Measurements from ENCODE around the gene ZNF394. TPM values are rescaled to one million over a fixed set of nuclear protein-coding genes. Genes with fewer than 3 reads are reported as not detected.

The ZNF394 gene
- total and polyA plus RNA-seq, 8 donors = 14.9 to 28.9 (median 17.5) TPM

DNA sequence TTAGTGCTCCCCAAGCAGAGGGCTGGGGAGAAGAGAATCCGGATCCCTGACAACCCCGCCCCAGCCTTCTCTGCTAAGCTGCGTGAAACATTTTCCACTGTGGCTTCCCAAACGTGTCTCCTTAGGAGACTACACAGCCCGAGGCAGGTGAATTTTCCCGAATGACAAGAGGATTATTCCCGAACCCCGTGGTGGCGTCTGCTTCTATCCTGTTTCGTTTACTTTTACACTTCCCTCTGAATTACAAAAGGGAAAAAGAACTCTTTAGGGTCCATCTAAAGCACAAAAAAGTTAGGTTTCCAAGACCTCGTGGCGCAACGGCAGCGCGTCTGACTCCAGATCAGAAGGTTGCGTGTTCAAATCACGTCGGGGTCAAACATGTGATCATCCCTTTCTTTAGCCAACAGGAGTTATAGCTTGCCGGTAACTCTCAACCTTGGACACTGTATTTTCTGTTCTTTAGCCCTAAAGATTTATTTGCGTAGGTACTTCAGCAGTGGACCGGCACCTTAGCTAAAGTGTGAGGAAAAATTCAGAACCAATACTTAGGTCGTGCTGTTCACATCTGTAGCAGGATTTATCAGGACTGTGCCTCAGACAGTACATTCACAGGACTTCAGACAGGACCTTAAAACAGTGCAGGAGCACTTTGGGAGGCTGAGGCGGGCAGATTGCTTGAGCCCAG, 30.6 kb downstream of the ZNF394 start:
- Histone ChIP-seq H3K27me3 (no peaks in the 10 kb centered on the region), H3K4me1 (peaks cover 16 to 39% of the 10 kb centered on the region in 2 donors), H3K27ac (no peak overlapping the region), H3K4me3 (no peak overlapping the region), H3K9me3 (no peaks in the 10 kb centered on the region), H3K36me3 (no peaks in the 10 kb centered on the region)
- ATAC-seq (no peak), DNase-seq (peak in 1 of 4 donors; percentile 20)
- no peak for TF ChIP-seq CTCF (IDR thresholded peaks at IDR 0.05)
- intact Hi-C loops (cut with DNase I) = no loop called here

- Histone ChIP-seq H3K27me3 (no peaks in the 10 kb centered on the region), H3K9me3 (no peaks in the 10 kb centered on the region), H3K36me3 (peaks cover 0 to 9% of the 10 kb centered on the region in 2 donors), H3K4me1 (peaks cover 11 to 41% of the 10 kb centered on the region in 2 donors), H3K27ac (no peak overlapping the region), H3K4me3 (no peak overlapping the region)
- DNase-seq = peak in 1 of 4 donors; percentile 77
- intact Hi-C loops (cut with DNase I) = no loop called here
- ATAC-seq = no peak
- TF ChIP-seq CTCF (IDR thresholded peaks at IDR 0.05) = no peak
Observed at GRCh38 chr7:99468336-99468918, 31.7 kb downstream of the ZNF394 start.

DNA sequence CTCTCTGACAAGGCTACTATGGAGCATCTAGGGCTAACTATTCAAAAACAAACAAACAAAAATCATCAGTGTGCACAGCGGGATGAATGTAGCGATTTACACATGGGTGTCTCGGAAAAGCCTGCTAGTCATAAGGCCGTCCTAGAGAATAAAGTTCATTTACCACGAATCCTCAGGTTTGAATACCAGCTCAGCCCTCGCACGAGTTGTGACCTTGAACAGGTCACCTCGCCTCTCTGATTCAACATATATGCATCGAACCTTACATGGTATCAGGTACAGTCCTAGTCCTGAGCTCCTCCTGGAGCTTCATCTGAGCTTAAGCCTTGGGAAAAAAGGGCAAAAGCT, 34.7 kb downstream of the ZNF394 start:
- peak overlapping the region; percentile 85 to 96 for H3K4me3 ChIP-seq
- H3K9me3 ChIP-seq = no peaks in the 10 kb centered on the region
- peaks cover 0 to 34% of the 10 kb centered on the region in 2 donors for H3K36me3 ChIP-seq
- ATAC-seq = peak; percentile 5
- H3K4me1 ChIP-seq = peaks cover 9 to 55% of the 10 kb centered on the region in 2 donors
- no peaks in the 10 kb centered on the region for H3K27me3 ChIP-seq
- H3K27ac ChIP-seq = peak overlapping the region; percentile 80 to 91
- no peak for TF ChIP-seq CTCF (IDR thresholded peaks at IDR 0.05)
- no peak for DNase-seq
- intact Hi-C loops (cut with DNase I) = no loop called here

DNA sequence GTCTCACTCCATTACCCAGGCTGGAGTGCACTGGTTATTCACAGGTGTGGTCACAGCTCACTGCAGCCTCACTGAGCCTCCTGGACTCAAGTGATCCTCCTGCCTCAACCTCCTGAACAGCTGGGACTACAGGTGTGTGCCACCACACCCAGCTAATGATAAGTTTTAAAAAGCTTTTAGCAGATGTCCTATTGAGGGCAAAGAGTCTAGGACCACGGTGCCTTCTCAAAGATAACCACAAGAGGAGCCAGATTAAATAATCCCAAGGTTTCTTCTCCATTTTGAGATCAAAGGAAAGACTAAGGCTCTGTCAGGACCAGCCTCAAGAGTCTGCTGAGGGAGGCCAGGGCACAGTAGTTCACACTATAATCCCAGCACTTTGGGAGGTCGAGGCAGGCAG, 38.9 kb downstream of the ZNF394 start:
- H3K27ac ChIP-seq = no peak overlapping the region
- DNase-seq (no peak), ATAC-seq (no peak)
- H3K4me3 ChIP-seq = no peak overlapping the region
- intact Hi-C loops (cut with DNase I) = no loop called here
- no peaks in the 10 kb centered on the region for H3K9me3 ChIP-seq
- peaks cover 0 to 75% of the 10 kb centered on the region in 2 donors for H3K36me3 ChIP-seq
- TF ChIP-seq CTCF (IDR thresholded peaks at IDR 0.05) = no peak
- peaks cover 9 to 53% of the 10 kb centered on the region in 2 donors for H3K4me1 ChIP-seq
- no peaks in the 10 kb centered on the region for H3K27me3 ChIP-seq

DNA sequence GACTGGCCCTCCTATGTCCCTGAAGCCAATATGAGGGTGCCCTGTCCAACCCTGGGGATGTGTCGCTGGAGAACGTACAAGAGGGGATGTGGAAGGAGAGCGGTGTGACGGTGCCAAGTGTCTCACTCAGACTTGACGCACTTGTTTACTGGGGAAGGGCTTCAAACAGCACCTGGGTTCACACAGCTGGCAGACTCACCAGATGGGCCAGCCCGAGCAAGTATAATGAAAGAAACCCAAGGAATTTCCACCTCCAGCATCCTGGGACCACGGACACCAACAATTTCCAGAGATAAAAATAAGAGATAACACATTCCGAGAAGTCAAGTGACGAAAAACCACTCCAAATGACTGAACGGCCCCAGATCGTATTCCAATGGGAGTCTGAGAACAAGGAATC, 39.4 kb downstream of the ZNF394 start:
- DNase-seq = peak in 1 of 4 donors; percentile 6
- no peak for ATAC-seq
- Histone ChIP-seq H3K36me3 (peaks cover 0 to 81% of the 10 kb centered on the region in 2 donors), H3K27ac (no peak overlapping the region), H3K27me3 (no peaks in the 10 kb centered on the region), H3K9me3 (no peaks in the 10 kb centered on the region), H3K4me1 (peaks cover 9 to 52% of the 10 kb centered on the region in 2 donors), H3K4me3 (no peak overlapping the region)
- TF ChIP-seq CTCF (IDR thresholded peaks at IDR 0.05) = no peak
- intact Hi-C loops (cut with DNase I) = no loop called here

All from left lung (tissue), 10 donors.